VCaP (cell line): ENCODE data around the gene GNPTG.

Experiments used
- H3K27ac ChIP-seq: fragments of 450-650 bp; 2 replicates; pipeline ENCODE4 v1.5.1; 2017
- TF ChIP-seq, protein P1 (sequence below): fragments of 450-650 bp; conservative IDR thresholded peaks from 2 replicates; pipeline ENCODE4 v1.5.1; 2017; ENCODE audit warnings: mild to moderate bottlenecking, moderate library complexity

Gene GNPTG

DNA sequence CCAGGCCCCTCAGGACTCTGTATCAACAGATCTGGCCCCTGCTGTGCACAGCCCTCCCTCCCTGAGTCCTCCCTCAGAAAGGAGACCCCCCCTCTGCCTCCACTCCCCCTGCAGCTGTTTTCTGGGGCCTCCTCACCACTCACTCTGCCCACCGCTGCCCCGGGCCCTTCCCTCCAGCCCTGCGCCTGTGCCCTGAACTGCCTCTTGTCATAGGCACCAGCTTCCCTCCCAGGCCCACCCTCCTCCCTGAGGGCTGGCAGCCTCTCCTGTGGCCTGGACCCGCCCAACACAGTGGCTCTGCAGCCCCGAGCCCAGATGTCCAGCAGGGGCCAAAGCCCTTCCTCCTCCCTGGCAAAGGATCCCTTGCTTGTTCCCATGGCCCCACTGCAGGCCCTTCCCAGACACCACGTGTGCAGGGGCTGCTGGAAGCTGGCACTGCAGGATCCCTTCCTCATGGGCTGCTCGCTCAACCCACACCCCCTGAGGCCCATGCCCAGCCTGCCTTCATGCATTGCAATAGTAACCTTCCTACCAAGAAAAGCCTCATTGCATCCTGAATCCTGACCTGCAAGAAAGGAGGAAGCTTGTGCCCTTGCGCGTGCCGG is 25.8 kb downstream of the GNPTG start:
- H3K27ac ChIP-seq: no peak overlapping the region; the same call in 1 of the 2 replicates
- TF ChIP-seq, protein P1, sequence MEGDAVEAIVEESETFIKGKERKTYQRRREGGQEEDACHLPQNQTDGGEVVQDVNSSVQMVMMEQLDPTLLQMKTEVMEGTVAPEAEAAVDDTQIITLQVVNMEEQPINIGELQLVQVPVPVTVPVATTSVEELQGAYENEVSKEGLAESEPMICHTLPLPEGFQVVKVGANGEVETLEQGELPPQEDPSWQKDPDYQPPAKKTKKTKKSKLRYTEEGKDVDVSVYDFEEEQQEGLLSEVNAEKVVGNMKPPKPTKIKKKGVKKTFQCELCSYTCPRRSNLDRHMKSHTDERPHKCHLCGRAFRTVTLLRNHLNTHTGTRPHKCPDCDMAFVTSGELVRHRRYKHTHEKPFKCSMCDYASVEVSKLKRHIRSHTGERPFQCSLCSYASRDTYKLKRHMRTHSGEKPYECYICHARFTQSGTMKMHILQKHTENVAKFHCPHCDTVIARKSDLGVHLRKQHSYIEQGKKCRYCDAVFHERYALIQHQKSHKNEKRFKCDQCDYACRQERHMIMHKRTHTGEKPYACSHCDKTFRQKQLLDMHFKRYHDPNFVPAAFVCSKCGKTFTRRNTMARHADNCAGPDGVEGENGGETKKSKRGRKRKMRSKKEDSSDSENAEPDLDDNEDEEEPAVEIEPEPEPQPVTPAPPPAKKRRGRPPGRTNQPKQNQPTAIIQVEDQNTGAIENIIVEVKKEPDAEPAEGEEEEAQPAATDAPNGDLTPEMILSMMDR: no peak

DNA sequence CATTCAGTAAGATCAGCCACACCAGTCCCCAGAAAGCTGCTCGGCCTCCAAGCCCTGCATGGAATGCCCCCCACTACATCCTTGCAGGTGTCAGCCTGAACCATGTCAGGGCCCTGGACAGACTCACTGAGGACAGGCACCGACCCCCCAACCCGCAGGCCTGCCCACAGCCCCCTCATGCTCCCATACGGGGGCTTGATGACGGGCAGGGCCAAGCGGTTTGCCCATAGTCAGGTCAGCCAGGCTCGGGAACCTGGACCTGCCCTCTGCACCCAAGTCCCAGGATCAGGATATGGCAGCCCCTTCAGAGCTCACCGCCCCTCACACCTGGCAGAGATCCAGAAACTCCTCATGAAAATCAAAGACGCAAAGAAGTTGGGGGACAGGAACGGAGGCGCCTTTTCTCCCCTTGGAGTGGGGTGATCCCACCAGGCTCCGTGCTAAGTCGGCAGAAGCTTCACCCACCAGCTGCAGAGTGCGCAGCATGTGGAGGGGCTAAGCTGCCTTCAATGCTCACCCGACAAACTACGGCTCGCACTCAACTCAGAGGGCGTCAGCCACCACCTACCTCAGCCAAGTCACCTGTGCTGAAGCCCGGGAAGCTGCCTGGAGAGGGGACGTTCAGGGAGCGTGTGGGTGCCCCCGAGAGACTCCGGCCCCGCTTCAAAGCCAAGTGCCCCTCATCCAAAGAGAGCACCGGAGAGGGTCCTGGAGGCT is 26.5 kb downstream of the GNPTG start:
- peak overlapping the region; percentile 78; the same call in 1 of the 2 replicates for H3K27ac ChIP-seq
- TF ChIP-seq, protein P1: no peak

DNA sequence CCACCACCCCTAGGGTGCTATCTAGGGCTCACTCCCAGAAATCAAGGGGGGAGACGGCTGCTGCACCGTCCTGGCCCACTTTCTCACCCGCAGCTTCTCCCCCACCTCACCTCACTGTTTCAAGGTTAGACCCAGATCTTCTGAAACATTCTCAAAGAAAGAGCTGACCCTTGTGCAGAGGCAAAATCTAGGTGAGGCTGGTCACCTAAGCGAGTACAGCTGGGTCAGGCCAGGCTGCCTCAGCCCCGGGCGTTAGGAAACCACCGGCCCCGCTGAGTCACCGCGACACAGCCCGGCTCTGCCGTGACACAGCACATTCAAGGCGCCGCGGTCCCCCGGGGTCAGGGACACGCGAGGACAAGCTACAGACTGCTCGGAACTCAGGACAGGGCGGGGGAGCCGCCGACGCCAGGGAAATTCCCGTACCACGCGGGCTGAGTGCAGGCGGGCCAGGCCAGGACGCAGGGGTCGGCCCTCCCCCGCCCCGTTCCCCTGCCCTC is 27.1 kb downstream of the GNPTG start:
- H3K27ac ChIP-seq: peak overlapping the region; percentile 78
- TF ChIP-seq, protein P1: no peak

DNA sequence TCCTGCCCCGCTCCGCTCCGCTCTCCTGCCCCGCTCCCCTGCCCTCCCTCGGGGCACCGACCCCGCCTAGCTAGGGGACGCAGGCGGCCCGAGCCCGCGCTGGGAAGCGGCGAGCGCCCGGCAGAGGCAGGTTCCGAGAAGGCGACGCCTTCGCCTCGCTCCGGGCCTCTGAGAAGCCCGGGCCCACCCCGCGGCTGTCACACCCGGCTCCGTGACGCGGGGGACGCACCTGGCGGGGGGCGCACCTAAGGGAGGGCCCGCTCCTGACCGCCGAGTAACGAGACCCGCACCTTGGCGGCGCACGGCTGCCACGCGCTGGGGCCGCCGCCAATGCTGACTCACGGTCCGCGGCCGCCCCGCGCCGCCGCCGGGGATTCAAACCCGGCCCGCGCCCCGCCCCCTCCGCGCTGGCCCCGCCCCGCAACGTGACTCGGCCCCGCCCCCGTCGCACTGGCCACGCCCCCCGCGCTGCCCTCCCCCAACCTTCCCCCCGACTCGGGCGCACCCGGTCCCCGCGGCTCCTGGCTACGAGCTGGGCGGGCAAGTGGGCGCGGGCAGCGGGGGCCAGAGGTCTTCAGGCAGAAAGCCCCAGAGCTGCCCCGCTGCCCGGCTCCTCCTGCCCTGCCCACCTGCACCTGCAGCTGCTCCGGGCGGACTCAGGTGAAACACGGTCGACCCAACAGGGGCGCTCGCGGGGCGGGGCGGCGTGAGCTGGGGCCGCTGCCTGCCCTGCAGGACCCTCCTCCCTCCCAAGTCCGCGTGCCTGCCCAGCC is 27.8 kb downstream of the GNPTG start:
- peak overlapping the region; percentile 78 for H3K27ac ChIP-seq
- TF ChIP-seq, protein P1: peak; percentile 38

DNA sequence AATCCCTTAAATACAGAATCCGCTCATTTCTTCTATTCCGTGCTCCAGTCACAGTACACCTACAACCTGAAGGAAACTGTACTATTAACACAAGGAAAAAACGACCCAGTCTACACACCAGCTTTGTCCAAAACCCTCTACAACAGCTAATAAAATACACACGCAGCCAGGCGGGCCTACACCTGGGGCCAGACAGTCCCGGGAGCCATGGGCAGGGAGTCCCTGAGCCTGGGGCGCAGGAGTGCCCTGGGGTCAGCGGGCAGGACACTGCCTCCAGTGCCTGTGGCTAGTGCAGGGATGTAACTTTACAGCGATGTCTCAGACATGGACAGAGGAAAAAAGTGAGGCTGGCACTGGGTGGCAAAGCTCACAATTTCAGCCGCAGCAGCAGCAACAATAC is 28.5 kb downstream of the GNPTG start:
- H3K27ac ChIP-seq: peak overlapping the region; percentile 78
- TF ChIP-seq, protein P1: no peak

DNA sequence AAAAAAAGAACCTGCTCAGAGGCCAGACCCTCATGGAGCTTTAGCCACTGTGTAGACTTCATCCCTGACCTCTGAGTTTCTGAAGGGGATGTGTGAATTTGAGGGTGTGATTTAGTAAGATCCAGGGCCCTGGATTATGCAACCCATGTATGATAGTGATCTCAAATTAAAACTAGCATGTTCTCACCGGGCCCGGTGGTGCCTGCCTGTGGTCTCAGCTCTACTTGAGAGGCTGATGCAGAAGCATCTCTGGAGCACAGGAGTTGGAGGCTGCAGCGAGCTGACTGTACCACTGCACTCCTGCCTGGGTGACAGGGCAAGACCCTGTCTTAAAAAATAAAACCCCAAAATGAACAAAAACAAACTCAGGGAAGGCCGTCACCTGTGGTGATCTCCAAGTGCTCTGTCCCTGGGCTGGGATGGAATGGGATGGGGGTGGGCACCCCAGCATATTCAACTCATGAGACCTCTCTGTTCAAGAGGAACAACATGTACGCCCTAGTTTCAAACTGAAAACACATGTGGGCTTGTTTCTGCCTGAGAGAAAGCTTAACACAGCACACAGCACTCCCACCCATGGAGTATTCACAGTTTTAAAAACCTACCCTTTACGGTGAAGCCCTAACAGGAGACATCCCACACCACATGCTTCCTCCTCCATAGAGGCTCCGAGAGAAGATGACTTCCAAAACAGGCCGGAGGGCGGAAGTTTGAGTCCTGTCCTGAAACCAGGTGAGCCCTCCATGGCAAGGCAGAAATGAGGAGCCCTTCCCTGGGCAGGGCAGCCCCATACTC is 30.1 kb downstream of the GNPTG start:
- no peak overlapping the region for H3K27ac ChIP-seq

More for the DNA sequence above, 30.1 kb downstream of the GNPTG start:
- TF ChIP-seq, protein P1: no peak
